ENCODE data around the gene MGA. TPM values are rescaled to one million over a fixed set of nuclear protein-coding genes. Genes with fewer than 3 reads are reported as not detected.

MGA gene
- total and polyA plus RNA-seq, 4 donors: 2.7 to 86.2 (median 14.1) TPM

GRCh38 chr15:41659190-41659589 is 1.0 kb upstream of the MGA start:
- WGBS, 2 donors: 82 to 91% methylated on average over 2 of the region's 2 CpGs
- TF ChIP-seq CTCF (IDR thresholded peaks at IDR 0.05; ENCODE audit: control extremely low read depth, extremely low read depth): no peak
- no peaks in the 10 kb centered on the region for H3K9me3 ChIP-seq (ENCODE audit: control insufficient read depth in 4 of 4, insufficient read depth in 3 of 4, low read length in 3 of 4)
- no peak overlapping the region for H3K9ac ChIP-seq (ENCODE audit: insufficient read depth in 1 of 2, low read length in 2 of 2)
- peaks cover 0 to 21% (median 9%) of the 10 kb centered on the region in 5 donors for H3K4me1 ChIP-seq (ENCODE audit: control insufficient read depth in 5 of 5, insufficient read depth in 5 of 5, low read length in 5 of 5)
- ATAC-seq (ENCODE audit: insufficient read depth, low FRiP score) (no peak), DNase-seq (no peak)
- no peak overlapping the region for H3K4me3 ChIP-seq
- no peak overlapping the region for H3K27ac ChIP-seq (ENCODE audit: low read depth in 1 of 2, low read length in 1 of 2)
- H3K36me3 ChIP-seq (ENCODE audit: control insufficient read depth in 4 of 4, insufficient read depth in 4 of 4, low read length in 4 of 4): no peaks in the 10 kb centered on the region
- no peaks in the 10 kb centered on the region for H3K27me3 ChIP-seq (ENCODE audit: control insufficient read depth in 3 of 3, insufficient read depth in 3 of 3, low read length in 2 of 3)

- Histone ChIP-seq H3K4me3 (no peak overlapping the region), H3K9ac (ENCODE audit: insufficient read depth in 1 of 2, low read length in 2 of 2) (peak overlapping the region in 1 of 2 donors; percentile 23), H3K4me1 (ENCODE audit: control insufficient read depth in 5 of 5, insufficient read depth in 5 of 5, low read length in 5 of 5) (peaks cover 0 to 21% (median 9%) of the 10 kb centered on the region in 5 donors), H3K36me3 (ENCODE audit: control insufficient read depth in 4 of 4, insufficient read depth in 4 of 4, low read length in 4 of 4) (no peaks in the 10 kb centered on the region), H3K27me3 (ENCODE audit: control insufficient read depth in 3 of 3, insufficient read depth in 3 of 3, low read length in 2 of 3) (no peaks in the 10 kb centered on the region), H3K27ac (ENCODE audit: low read depth in 1 of 2, low read length in 1 of 2) (peak overlapping the region; percentile 86 to 91), H3K9me3 (ENCODE audit: control insufficient read depth in 4 of 4, insufficient read depth in 3 of 4, low read length in 3 of 4) (no peaks in the 10 kb centered on the region)
- WGBS, 2 donors: 7 to 12% methylated on average over 21 of the region's 21 CpGs
- no peak for TF ChIP-seq CTCF (IDR thresholded peaks at IDR 0.05; ENCODE audit: control extremely low read depth, extremely low read depth)
- ATAC-seq (ENCODE audit: insufficient read depth, low FRiP score) (no peak), DNase-seq (no peak)
Measured at GRCh38 chr15:41659855-41660234, 360 bp upstream of the MGA start.

GRCh38 chr15:41661078-41661517 is 893 bp downstream of the MGA start:
- H3K9me3 ChIP-seq (ENCODE audit: control insufficient read depth in 4 of 4, insufficient read depth in 3 of 4, low read length in 3 of 4): no peaks in the 10 kb centered on the region
- H3K4me1 ChIP-seq (ENCODE audit: control insufficient read depth in 5 of 5, insufficient read depth in 5 of 5, low read length in 5 of 5): peaks cover 0 to 21% (median 9%) of the 10 kb centered on the region in 5 donors
- peak overlapping the region; percentile 86 to 91 for H3K27ac ChIP-seq (ENCODE audit: low read depth in 1 of 2, low read length in 1 of 2)
- peak overlapping the region in 1 of 2 donors; percentile 86 for H3K9ac ChIP-seq (ENCODE audit: insufficient read depth in 1 of 2, low read length in 2 of 2)
- H3K27me3 ChIP-seq (ENCODE audit: control insufficient read depth in 3 of 3, insufficient read depth in 3 of 3, low read length in 2 of 3): no peaks in the 10 kb centered on the region
- WGBS, 2 donors: 0 to 2% methylated on average over 9 of the region's 9 CpGs
- no peak for ATAC-seq (ENCODE audit: insufficient read depth, low FRiP score)
- TF ChIP-seq CTCF (IDR thresholded peaks at IDR 0.05; ENCODE audit: control extremely low read depth, extremely low read depth): no peak
- no peaks in the 10 kb centered on the region for H3K36me3 ChIP-seq (ENCODE audit: control insufficient read depth in 4 of 4, insufficient read depth in 4 of 4, low read length in 4 of 4)
- DNase-seq: no peak
- peak overlapping the region; percentile 57 for H3K4me3 ChIP-seq

All from lung (tissue), 12 donors.